ENCODE data around the gene CFAP300. TPM values are rescaled to one million over a fixed set of nuclear protein-coding genes. Genes with fewer than 3 reads are reported as not detected.

Gene CFAP300
- total RNA-seq, 2 donors from 2014 or later = 0.52 TPM; not detected in 1

DNA sequence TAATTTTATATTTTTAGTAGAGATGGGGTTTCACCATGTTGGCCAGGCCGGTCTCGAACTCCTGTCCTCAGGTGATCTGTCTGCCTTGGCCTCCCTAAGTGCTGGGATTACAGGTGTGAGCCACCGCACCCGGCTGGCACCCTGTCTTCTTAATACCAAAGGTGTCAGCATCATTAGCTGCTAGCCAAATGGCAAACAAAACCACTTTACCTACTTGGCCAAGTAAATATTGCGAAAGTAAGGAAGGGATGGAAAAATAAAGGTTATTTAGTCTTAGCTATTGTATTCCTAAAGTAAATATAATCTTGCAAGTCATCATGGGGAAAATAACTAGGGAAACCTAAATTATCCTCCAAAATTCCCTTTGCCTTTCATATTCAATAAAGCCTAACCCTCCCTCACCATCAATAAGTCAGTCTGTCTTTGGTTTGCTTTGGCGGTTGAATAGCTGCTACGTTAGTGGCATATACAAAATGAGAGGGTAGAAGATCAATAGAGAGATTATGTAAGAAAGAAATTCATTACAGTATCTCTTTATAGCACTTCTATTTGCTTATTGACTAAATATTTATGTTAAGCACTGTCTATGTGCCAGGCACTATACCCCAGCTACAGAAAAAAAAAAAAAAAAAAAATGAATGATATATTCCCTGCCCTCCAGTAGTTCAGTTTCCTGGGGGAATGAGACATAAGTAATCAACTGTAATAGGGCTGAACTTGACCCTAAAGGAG is 40.2 kb upstream of the CFAP300 start:
- intact Hi-C loops (cut with DNase I) = no loop called here
- no peak for TF ChIP-seq POLR2A (IDR thresholded peaks at IDR 0.05)
- TF ChIP-seq, protein P1, sequence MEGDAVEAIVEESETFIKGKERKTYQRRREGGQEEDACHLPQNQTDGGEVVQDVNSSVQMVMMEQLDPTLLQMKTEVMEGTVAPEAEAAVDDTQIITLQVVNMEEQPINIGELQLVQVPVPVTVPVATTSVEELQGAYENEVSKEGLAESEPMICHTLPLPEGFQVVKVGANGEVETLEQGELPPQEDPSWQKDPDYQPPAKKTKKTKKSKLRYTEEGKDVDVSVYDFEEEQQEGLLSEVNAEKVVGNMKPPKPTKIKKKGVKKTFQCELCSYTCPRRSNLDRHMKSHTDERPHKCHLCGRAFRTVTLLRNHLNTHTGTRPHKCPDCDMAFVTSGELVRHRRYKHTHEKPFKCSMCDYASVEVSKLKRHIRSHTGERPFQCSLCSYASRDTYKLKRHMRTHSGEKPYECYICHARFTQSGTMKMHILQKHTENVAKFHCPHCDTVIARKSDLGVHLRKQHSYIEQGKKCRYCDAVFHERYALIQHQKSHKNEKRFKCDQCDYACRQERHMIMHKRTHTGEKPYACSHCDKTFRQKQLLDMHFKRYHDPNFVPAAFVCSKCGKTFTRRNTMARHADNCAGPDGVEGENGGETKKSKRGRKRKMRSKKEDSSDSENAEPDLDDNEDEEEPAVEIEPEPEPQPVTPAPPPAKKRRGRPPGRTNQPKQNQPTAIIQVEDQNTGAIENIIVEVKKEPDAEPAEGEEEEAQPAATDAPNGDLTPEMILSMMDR (IDR thresholded peaks at IDR 0.05) = no peak
- H3K4me3 ChIP-seq = no peak overlapping the region
- no peaks in the 10 kb centered on the region for H3K9me3 ChIP-seq
- no peak for ATAC-seq
- no peak overlapping the region for H3K27ac ChIP-seq
- DNase-seq = peak in 1 of 4 donors; percentile 14
- WGBS, 2 donors = 67 to 78% methylated on average over 7 of the region's 7 CpGs
- H3K27me3 ChIP-seq = no peaks in the 10 kb centered on the region
- H3K4me1 ChIP-seq = no peaks in the 10 kb centered on the region
- no peaks in the 10 kb centered on the region for H3K36me3 ChIP-seq (replicated peaks in 1 of 2; ENCODE audit: insufficient read depth in 1 of 2, low read depth in 2 of 2)

DNA sequence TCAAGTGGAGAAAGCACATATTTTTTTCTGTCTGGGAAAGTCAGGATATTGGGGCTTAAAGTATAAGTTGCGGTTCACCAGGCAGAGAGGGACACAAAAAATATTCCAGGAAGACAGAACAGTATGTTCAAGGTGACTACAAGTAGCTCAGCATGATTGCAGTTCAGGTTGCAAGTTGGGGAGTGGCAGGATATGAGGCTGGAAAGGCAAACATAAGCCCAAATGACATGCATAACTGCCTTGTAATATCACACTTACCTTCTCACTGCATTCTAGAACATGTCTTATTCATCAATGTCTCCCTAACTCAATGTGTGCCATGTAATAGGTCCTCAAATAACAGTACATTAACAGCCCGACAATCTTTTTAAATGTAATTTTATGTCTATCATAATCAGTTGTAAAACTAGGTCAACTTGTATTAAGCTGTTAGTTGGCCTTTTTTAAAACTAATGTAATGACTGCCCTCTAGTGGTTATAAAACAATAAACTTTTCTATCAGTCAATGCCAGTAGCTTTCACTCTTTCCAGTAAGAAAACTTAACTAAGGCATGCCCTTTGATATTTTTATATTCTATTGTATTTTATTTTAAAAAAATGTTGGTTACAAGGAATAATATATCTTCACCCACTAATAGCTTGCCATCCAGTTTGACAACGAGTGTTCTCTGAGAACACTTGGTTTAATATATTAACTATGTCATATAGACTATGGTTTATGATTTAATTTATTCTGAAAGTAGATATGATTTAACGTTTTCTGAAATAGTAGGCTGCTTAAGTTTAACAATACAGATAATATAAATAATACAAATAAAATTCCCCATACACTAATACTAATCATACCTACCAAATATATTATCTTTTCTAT is 39.4 kb upstream of the CFAP300 start:
- no peaks in the 10 kb centered on the region for H3K27me3 ChIP-seq
- H3K36me3 ChIP-seq (replicated peaks in 1 of 2; ENCODE audit: insufficient read depth in 1 of 2, low read depth in 2 of 2) = no peaks in the 10 kb centered on the region
- DNase-seq = peak in 2 of 4 donors; percentile 8 to 27
- H3K4me1 ChIP-seq = no peaks in the 10 kb centered on the region
- H3K4me3 ChIP-seq = no peak overlapping the region
- intact Hi-C loops (cut with DNase I) = no loop called here
- H3K9me3 ChIP-seq = no peaks in the 10 kb centered on the region
- H3K27ac ChIP-seq = peak overlapping the region in 1 of 4 donors; percentile 14
- peak; percentile 78 for ATAC-seq
- TF ChIP-seq, protein P1 (IDR thresholded peaks at IDR 0.05) = peak; percentile 15 to 64 (median 48)
- TF ChIP-seq POLR2A (IDR thresholded peaks at IDR 0.05) = no peak
- 25 to 27% methylated on average over 4 of the region's 4 CpGs for WGBS, 2 donors

DNA sequence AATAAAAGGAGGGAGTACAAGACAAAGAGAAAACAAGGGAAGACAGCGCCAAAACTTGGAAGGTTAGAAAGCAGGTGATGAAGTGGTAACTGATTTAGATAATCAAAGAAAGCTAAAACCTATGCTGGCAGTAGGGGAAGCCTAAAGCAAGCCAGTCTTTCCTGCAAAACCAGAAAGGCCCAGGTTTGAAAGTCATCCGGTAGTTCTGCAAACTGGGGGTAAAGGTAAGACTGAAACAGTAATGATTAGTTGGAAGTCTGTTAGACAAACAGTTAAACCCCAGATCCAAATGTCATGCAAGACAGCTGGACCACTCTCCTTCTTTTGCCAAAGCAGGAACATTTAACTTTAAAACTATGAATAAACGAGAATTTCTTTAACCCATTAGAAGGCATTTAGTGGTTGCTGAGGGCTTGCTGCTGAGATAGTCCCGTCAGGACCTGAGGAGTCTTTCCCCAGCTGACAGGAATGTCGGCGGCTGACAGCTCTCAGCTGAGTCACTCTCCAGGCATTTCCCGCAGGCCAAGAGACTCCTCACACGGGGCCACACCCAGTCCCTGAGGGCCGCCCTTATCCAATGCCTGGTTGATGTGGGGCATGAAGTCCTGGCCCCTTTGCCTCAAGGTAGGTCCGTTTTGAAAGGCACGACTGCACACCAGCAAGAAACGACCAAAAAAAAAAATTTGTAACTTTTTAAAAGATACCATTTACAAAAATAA is 36.3 kb upstream of the CFAP300 start:
- whole genome bisulfite sequencing, 2 donors = 23 to 35% methylated on average over 12 of the region's 12 CpGs
- ATAC-seq (no peak), DNase-seq (peak in 2 of 4 donors; percentile 7 to 10)
- H3K4me3 ChIP-seq = no peak overlapping the region
- H3K27ac ChIP-seq = no peak overlapping the region
- TF ChIP-seq, protein P1 (IDR thresholded peaks at IDR 0.05) = no peak
- no peak for TF ChIP-seq POLR2A (IDR thresholded peaks at IDR 0.05)
- H3K4me1 ChIP-seq = no peaks in the 10 kb centered on the region
- no peaks in the 10 kb centered on the region for H3K27me3 ChIP-seq
- H3K9me3 ChIP-seq = no peaks in the 10 kb centered on the region
- no peaks in the 10 kb centered on the region for H3K36me3 ChIP-seq (replicated peaks in 1 of 2; ENCODE audit: insufficient read depth in 1 of 2, low read depth in 2 of 2)
- intact Hi-C loops (cut with DNase I) = loop anchor here (10.0 kb wide), 1 partner anchor 146 kb away; no protein-coding TSS in a partner anchor

DNA sequence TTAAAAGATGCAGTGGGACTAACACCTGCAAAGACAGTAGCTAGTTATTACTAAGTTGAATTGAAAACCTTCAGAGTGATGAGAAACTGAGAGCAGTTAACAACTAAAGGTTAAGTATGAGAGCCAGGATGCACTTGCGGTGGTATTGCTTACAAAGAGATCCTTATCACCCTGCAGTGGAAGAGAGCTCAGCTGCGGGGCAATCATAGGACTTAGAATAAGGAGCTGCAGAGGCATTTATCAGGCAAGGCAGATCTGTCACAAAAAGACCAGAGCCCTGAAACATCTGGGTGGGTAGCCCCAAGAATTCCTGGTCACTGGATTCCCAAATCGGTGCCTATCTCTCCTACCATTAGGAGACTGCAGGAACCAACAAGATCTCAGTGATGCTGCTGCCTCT is 34.3 kb upstream of the CFAP300 start:
- no peaks in the 10 kb centered on the region for H3K9me3 ChIP-seq
- H3K4me1 ChIP-seq = no peaks in the 10 kb centered on the region
- H3K4me3 ChIP-seq = no peak overlapping the region
- ATAC-seq (no peak), DNase-seq (no peak)
- 38 to 52% methylated on average over 3 of the region's 3 CpGs for WGBS, 2 donors
- H3K36me3 ChIP-seq (replicated peaks in 1 of 2; ENCODE audit: insufficient read depth in 1 of 2, low read depth in 2 of 2) = no peaks in the 10 kb centered on the region
- intact Hi-C loops (cut with DNase I) = loop anchor here (10.0 kb wide), 1 partner anchor 148 kb away; no protein-coding TSS in a partner anchor
- TF ChIP-seq, protein P1 (IDR thresholded peaks at IDR 0.05) = no peak
- no peak for TF ChIP-seq POLR2A (IDR thresholded peaks at IDR 0.05)
- H3K27me3 ChIP-seq = no peaks in the 10 kb centered on the region
- H3K27ac ChIP-seq = no peak overlapping the region

All from body of pancreas (tissue), 4 donors.